ENCODE results near the gene RADX.

DNA sequence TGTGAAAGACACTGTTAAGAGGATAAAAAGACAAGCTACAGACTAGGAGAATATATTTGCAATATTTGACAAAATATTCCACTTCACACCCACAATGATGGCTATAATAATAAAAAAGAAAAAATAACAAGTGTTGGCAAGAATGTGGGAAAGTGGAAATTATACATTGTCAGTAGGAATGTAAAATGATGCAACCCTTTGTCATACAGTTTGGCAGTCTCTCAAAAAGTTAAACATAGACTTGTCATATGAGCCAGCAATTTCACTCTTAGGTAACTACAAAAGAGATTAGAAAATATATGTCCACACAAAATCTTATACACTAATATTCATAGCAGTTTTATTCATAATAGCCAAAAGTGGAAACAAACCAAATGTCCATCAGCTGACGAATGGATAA, 5.2 kb upstream of the RADX start:
- TF ChIP-seq, protein P1, sequence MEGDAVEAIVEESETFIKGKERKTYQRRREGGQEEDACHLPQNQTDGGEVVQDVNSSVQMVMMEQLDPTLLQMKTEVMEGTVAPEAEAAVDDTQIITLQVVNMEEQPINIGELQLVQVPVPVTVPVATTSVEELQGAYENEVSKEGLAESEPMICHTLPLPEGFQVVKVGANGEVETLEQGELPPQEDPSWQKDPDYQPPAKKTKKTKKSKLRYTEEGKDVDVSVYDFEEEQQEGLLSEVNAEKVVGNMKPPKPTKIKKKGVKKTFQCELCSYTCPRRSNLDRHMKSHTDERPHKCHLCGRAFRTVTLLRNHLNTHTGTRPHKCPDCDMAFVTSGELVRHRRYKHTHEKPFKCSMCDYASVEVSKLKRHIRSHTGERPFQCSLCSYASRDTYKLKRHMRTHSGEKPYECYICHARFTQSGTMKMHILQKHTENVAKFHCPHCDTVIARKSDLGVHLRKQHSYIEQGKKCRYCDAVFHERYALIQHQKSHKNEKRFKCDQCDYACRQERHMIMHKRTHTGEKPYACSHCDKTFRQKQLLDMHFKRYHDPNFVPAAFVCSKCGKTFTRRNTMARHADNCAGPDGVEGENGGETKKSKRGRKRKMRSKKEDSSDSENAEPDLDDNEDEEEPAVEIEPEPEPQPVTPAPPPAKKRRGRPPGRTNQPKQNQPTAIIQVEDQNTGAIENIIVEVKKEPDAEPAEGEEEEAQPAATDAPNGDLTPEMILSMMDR (IDR thresholded peaks at IDR 0.05 in 8 of 11, conservative IDR thresholded peaks at IDR 0.05 in 3 of 11): no peak
- no peak for TF ChIP-seq POLR2A (IDR thresholded peaks at IDR 0.05)
- no peak for TF ChIP-seq POLR2AphosphoS5 (IDR thresholded peaks at IDR 0.05)

Data from spleen (tissue), 7 donors.